B cell (primary cell): ENCODE measurements around the gene LRIT3. TPM values are rescaled to one million over a fixed set of nuclear protein-coding genes. Genes with fewer than 3 reads are reported as not detected.
"Not testable (repeated sequence)": the region's sequence is repeated elsewhere in the genome, so short reads cannot be mapped to it uniquely, and the experiment has no call there.

Experiments used
- ATAC-seq: fragments of 200-7000 bp; cut with Tn5 transposase; one replicate; pipeline ENCODE4 v1.10.0; 2021; ENCODE audit warnings: low read depth, mild to moderate bottlenecking, moderate number of reproducible peaks, moderate library complexity
- CTCF ChIA-PET: fragments of 350-600 bp; sonication (Branson Sonifier 250); formaldehyde crosslinking; loops from one replicate; lab custom pipeline; 2021; ENCODE audit warnings: antibody characterized with exemption, inconsistent platforms; lab: Charles Lee
- POLR2A ChIA-PET: fragments of 350-600 bp; sonication (Branson Sonifier 250); formaldehyde crosslinking; loops from one replicate; lab custom pipeline; 2021; ENCODE audit warnings: antibody characterized with exemption; lab: Charles Lee
- DNase-seq: peaks from one replicate; pipeline ENCODE4 v3.0.0; 2013
- H2AFZ ChIP-seq: 2 replicates; pipeline ENCODE4 v1.6.1; 2012; ENCODE audit warnings: mild to moderate bottlenecking, low read depth, low read length; ENCODE audit not compliant: insufficient read depth, poor library complexity, severe bottlenecking
- H3K27ac ChIP-seq, 2 donors: 1 replicate in 1 of 2; 2 replicates in 1 of 2; pipeline ENCODE4 v1.5.1; 2012 to 2013; ENCODE audit warnings: low read length in 2 of 2, mild to moderate bottlenecking in 2 of 2, moderate library complexity in 1 of 2
- H3K27me3 ChIP-seq, 4 experiments: fragments of 200-600 bp in 1 of 4; sonication (generic) in 1 of 4; replicated peaks in 1 of 4; 1 replicate in 2 of 4; 2 replicates in 2 of 4; pipeline versions ENCODE4 v1.6.1 to v1.7.0; 2013 to 2016; ENCODE audit warnings: low read length in 3 of 4, mild to moderate bottlenecking in 2 of 4, mixed read lengths in 1 of 4, moderate library complexity in 1 of 4; ENCODE audit not compliant: insufficient read depth in 4 of 4, control insufficient read depth in 3 of 4; ENCODE audit errors: control extremely low read depth in 1 of 4
- H3K36me3 ChIP-seq, 2 experiments: replicated peaks in 1 of 2; 1 replicate in 1 of 2; 2 replicates in 1 of 2; pipeline versions ENCODE4 v1.6.1 to v1.7.1; 2013; ENCODE audit warnings: low read length in 1 of 2; ENCODE audit not compliant: insufficient read depth in 2 of 2, control insufficient read depth in 1 of 2; ENCODE audit errors: control extremely low read depth in 1 of 2, extremely low read depth in 1 of 2
- H3K4me1 ChIP-seq, 2 donors: fragments of 200-600 bp in 1 of 2; sonication (generic) in 1 of 2; 1 replicate in 1 of 2; 2 replicates in 1 of 2; pipeline versions ENCODE4 v1.5.1 to v1.6.1; 2013 to 2017; ENCODE audit warnings: low read length in 2 of 2; ENCODE audit not compliant: control insufficient read depth in 2 of 2, insufficient read depth in 2 of 2
- H3K4me2 ChIP-seq: replicated peaks from 2 replicates; pipeline ENCODE3; 2012; ENCODE audit warnings: mild to moderate bottlenecking, low read depth, low read length; ENCODE audit not compliant: poor library complexity, severe bottlenecking
- H3K4me3 ChIP-seq, 5 experiments: fragments of 200-600 bp in 1 of 5; sonication (generic) in 1 of 5; 1 replicate in 3 of 5; 2 replicates in 2 of 5; pipeline versions ENCODE4 v1.5.1 to v1.7.0; 2011 to 2016; ENCODE audit warnings: low read length in 4 of 5, mild to moderate bottlenecking in 4 of 5, low read depth in 2 of 5, control low read depth in 1 of 5, moderate library complexity in 1 of 5; ENCODE audit not compliant: insufficient read depth in 1 of 5; ENCODE audit errors: control extremely low read depth in 1 of 5, extremely low read depth in 1 of 5
- H3K79me2 ChIP-seq: fragments of 200-600 bp; sonication (generic); one replicate; pipeline ENCODE4 v1.6.0; 2016; ENCODE audit warnings: low read length; ENCODE audit not compliant: control insufficient read depth, insufficient read depth
- H3K9ac ChIP-seq: fragments of 200-600 bp; sonication (generic); 2 replicates; pipeline ENCODE4 v1.6.1; 2017; ENCODE audit warnings: mild to moderate bottlenecking, low read length, moderate library complexity
- H3K9me3 ChIP-seq, 3 donors: one replicate each; pipeline versions ENCODE4 v1.6.1 to v1.7.1; 2013; ENCODE audit warnings: low read length in 2 of 3; ENCODE audit not compliant: control insufficient read depth in 2 of 3, insufficient read depth in 1 of 3; ENCODE audit errors: control extremely low read depth in 1 of 3
- H4K20me1 ChIP-seq: 2 replicates; pipeline ENCODE4 v1.6.0; 2012; ENCODE audit warnings: mild to moderate bottlenecking, low read length; ENCODE audit not compliant: insufficient read depth, control insufficient read depth, poor library complexity, severe bottlenecking
- H3K27ac Mint-ChIP-seq: one replicate; pipeline ENCODE4 v1.8.0; 2021; ENCODE audit warnings: mixed read lengths
- H3K27me3 Mint-ChIP-seq: one replicate; pipeline ENCODE4 v1.8.0; 2021; ENCODE audit warnings: mixed read lengths
- H3K4me1 Mint-ChIP-seq: one replicate; pipeline ENCODE4 v1.8.0; 2021; ENCODE audit warnings: mixed read lengths
- H3K4me3 Mint-ChIP-seq: one replicate; pipeline ENCODE4 v1.8.0; 2021; ENCODE audit warnings: mixed read lengths
- H3K9me3 Mint-ChIP-seq: one replicate; pipeline ENCODE4 v1.8.0; 2022; ENCODE audit warnings: mixed read lengths; ENCODE audit not compliant: insufficient read depth
- CTCF ChIP-seq: fragments of 200-600 bp; IDR thresholded peaks from one replicate; pipeline ENCODE4 v1.8.0; 2022; ENCODE audit warnings: antibody characterized with exemption, mild to moderate bottlenecking
- EZH2 ChIP-seq: IDR thresholded peaks from 2 replicates; pipeline ENCODE4 v1.6.1; 2012; ENCODE audit warnings: borderline replicate concordance, low read depth, mild to moderate bottlenecking, moderate library complexity, low read length; ENCODE audit not compliant: insufficient read depth, poor library complexity, severe bottlenecking
- WGBS: methylation state at CpG from one replicate; pipeline ENCODE4 v1.1.5; 2013; ENCODE audit warnings: missing lambda C conversion rate; ENCODE audit not compliant: insufficient coverage; 5-methylcytosine and 5-hydroxymethylcytosine counted together
- intact Hi-C: fragments of 100-400 bp; cut with micrococcal nuclease; formaldehyde crosslinking; loops from one replicate; pipeline ENCODE4 v1.10.0; 2022
- polyA plus RNA-seq: library from polyadenylated mRNA; depleted of rRNA; stranded (reverse); fragments of >200 nt; gene quantifications from 2 replicates; pipeline ENCODE4 v1.2.3, GENCODE V29; 2012
- total RNA-seq, 2 donors: library from RNA; stranded (reverse); fragments of 120-200 nt in 1 of 2; gene quantifications; 1 replicate in 1 of 2; 2 replicates in 1 of 2; pipeline versions ENCODE4 v1.2.3 to v1.2.4, GENCODE V29; 2013 to 2022

LRIT3 gene
- total and polyA plus RNA-seq, 2 donors (not counting 1 experiment from before 2014, with no cell fraction given) = 0.21 to 0.32 TPM

DNA sequence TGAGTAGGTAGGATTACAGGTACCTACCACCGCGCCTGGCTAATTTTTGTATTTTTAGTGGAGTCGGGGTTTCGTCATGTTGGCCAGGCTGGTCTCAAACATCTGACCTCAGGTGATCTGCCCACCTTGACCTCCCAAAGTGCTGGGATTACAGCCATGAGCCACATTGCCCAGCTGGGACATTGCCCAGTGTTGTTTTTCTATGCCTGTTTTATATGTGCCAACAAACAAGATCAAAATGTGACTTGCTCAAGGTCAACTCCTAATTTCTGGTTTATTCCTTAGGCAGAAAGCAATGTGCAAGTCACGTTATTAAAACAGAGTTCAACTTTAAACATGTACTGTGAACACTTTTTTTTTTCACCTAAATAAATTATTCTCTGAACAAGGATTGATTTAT lies 2.7 kb downstream of the LRIT3 start:
- H3K4me3 ChIP-seq = no peak overlapping the region
- no peaks in the 10 kb centered on the region for H3K79me2 ChIP-seq
- no peaks in the 10 kb centered on the region for H4K20me1 ChIP-seq
- Mint-ChIP-seq H3K27me3 (no peaks in the 10 kb centered on the region), H3K4me1 (no peaks in the 10 kb centered on the region), H3K27ac (no peak overlapping the region), H3K9me3 (no peaks in the 10 kb centered on the region), H3K4me3 (no peak overlapping the region)
- no peaks in the 10 kb centered on the region for H3K9me3 ChIP-seq
- intact Hi-C loops = no loop called here
- H3K27ac ChIP-seq = no peak overlapping the region
- H2AFZ ChIP-seq = no peak overlapping the region
- ATAC-seq (no peak), DNase-seq (no peak)
- no peak for TF ChIP-seq EZH2
- no peak for TF ChIP-seq CTCF
- no peak overlapping the region for H3K9ac ChIP-seq
- 75% methylated on average over 4 of the region's 5 CpGs for WGBS
- no peaks in the 10 kb centered on the region for H3K4me1 ChIP-seq
- H3K4me2 ChIP-seq = no peak overlapping the region
- CTCF ChIA-PET = no interaction called here
- H3K36me3 ChIP-seq = no peaks in the 10 kb centered on the region
- no peaks in the 10 kb centered on the region for H3K27me3 ChIP-seq
- POLR2A ChIA-PET = no interaction called here

- H4K20me1 ChIP-seq, H3K4me1 Mint-ChIP-seq, H3K4me3 ChIP-seq, intact Hi-C loops, H3K27me3 ChIP-seq, H3K27ac ChIP-seq, DNase-seq, H3K27me3 Mint-ChIP-seq, H3K4me2 ChIP-seq, POLR2A ChIA-PET, H3K4me1 ChIP-seq, H3K79me2 ChIP-seq, ATAC-seq, CTCF ChIA-PET, H3K9me3 ChIP-seq, H2AFZ ChIP-seq, H3K9ac ChIP-seq, H3K36me3 ChIP-seq, H3K4me3 Mint-ChIP-seq, H3K27ac Mint-ChIP-seq: not testable (repeated sequence)
- H3K9me3 Mint-ChIP-seq = peaks cover 11% of the 10 kb centered on the region
- WGBS = 88% methylated on average over 1 of the region's 4 CpGs
Measured at GRCh38 chr4:109859426-109860300, 11.8 kb downstream of the LRIT3 start.
